Embryonic facial prominence (tissue), 1 donor: Measurements from ENCODE around the gene PIP5K1B.

ENCODE experiments used
- DNase-seq: peaks from one replicate; pipeline ENCODE4 v3.0.0-alpha.2; 2016; ENCODE audit errors: extremely low spot score

Gene PIP5K1B

DNA sequence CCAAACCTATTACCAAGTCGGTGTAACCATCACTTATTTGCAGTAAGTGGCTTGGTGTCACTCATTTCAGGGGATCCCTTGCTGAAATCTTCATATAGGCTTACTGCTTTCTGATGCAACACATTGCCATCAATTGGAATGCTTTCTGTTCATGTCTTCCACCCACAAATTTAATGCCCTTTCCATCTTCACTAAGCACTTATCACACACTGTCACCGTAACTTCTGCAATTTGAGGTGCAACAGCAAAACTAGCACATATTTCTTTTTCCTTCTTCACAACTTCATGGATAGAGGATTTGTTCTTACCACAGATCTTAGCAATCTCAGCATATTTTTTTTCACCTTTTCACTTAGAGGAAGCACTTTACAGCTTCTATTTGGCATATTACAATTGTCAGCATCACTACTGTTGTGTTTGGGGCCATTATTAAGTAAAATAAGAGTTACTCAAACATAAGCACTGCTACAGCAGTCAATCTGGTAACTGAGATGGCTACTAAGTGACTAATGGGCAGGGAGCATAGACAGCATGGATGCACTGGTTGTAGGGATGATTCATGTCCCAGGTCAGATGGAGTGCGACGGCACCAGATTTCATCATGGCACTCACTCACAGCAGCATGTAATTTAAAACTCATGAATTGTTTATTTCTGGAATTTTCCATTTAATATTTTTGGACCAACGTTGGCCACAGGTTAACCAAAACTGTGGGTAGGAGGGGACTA is 70.1 kb downstream of the PIP5K1B start:
- no peak for DNase-seq

DNA sequence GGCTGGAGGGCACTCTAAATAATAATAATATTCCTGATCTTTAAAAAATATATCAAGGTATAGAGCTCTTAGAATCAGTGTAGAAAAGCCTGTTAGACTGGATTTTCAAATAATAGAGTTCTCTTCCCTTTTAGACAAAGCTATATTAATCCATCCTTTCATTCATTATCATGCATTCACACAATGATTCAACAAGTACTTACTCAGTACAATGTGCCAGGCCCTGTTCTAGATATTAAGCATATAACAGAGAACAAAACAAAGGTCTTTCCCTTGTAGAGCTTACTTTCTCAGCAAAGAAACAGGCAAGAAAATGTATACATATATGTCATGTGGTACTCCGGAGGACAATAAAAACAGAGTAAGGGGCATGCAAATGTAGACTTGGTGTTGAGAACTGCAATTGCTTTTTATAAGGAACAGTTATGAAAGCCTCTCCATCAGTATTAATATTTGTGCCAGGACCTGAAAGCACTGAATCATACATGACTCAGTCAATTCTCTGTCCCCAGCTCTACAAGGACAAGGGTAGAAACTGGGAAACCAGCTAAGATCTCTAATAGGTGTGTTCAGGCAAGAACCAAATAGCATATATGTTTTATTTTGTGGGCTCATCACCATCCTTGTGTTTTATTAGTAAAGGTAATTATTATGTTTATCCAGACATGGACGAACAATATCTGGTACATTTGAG is 72.2 kb downstream of the PIP5K1B start:
- no peak for DNase-seq

DNA sequence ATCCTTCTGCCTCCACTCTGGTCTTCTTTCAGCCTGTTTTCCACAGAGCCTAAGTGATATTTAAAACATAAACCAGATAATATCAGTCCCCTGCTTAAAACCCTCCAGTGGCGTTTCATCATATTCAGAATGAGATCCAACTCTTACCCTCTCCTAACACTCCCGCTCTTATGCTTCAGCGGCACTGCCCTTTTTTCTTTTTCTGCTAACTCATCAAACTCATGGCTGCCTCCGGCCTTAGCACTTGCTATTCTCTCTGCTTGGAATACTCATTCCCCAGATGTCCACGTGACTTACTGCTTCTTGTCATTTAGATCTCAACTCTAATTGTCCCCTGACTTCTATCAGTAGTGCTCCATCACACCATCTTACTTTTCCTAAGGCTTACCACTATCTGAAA is 73.6 kb downstream of the PIP5K1B start:
- DNase-seq = no peak

DNA sequence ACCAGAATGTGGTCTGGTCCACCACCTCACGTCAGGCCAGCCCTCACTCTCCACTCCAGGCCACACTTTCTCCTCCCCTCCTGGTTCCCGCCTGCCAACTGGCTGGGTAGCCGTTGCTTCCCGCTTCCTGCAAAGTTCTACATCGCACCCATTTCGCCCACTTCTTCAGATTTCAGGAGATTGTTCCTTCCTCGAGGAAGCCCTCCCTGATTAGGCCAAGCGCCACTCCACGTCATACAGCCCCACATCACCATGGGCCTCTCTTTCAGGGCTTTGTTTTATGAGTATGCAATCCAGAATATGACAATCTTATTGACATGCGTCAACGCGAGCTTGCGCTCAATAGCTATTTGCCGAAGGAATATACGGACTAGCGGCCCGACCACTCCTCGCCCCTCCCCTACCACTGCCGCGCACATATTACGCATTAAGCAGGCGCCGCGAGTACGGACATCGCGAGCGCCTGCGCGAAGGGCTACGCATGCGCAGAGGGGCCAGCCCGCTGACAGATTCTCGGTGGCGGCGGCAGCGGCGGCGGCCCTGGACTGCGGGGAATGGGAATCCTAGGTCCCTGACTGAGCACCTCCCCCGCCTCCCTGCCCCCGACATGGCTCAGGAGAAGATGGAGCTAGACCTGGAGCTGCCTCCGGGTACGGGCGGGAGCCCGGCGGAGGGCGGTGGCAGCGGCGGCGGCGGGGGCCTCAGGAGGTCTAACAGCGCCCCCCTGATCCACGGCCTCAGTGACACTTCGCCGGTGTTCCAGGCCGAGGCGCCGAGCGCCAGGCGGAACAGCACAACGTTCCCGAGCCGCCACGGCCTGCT is 74.7 kb downstream of the PIP5K1B start:
- peak; percentile 83 for DNase-seq

DNA sequence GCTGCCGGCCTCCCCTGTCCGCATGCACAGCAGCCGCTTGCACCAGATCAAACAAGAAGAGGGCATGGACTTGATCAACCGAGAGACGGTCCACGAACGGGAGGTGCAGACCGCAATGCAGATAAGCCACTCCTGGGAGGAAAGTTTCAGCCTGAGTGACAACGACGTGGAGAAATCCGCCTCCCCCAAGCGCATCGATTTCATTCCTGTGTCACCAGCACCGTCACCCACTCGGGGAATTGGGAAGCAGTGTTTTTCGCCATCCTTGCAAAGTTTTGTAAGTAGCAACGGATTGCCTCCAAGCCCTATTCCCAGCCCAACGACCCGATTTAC is 75.3 kb downstream of the PIP5K1B start:
- no peak for DNase-seq

DNA sequence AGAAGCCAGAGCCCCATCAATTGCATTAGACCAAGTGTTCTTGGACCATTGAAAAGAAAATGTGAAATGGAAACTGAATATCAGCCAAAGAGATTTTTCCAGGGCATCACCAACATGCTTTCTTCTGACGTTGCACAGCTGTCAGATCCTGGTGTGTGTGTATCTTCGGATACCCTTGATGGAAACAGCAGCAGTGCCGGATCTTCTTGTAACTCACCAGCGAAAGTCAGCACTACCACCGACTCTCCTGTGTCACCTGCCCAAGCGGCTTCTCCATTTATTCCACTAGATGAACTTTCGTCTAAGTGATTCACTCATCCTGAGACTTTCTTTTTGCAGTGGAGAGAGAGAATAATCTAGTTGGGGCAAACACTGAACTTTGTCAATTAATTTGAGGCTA is 75.7 kb downstream of the PIP5K1B start:
- no peak for DNase-seq

DNA sequence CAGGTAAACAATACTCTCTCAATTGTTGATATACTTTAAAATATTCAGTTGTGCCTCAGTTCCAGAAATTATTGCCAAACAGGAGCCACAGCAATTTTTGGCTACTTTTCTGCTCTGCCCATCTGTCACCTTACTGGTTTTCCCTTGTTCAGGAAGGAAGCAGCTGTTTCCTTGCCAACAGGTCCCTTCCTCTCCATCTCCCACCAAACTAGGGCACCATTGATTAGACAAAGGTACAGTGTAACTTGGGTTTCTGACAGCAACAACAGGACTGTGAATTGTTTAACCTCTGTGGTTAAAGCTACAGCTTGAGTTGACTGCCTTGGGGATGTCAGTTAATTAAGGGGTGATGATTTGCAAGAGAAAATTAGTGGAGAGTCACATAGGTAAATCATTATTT is 76.9 kb downstream of the PIP5K1B start:
- no peak for DNase-seq

DNA sequence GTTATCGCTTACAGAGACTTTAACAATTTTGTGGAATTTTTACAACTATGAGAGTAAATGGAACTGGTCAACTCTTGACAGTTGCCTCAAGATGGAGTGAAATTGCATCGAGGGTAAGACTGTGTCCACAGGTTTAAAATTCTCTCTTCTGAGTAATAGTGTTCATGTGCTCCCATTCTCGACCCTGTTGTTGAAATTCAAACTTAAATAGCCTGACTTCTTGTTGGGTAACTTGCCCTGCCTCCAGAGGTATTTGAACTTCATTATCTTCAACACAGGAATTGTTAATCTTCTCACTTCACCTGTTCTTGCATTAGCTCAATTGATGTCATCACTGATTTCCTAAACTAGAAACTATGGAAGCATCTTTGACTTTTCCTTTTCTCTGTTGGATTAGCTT is 77.5 kb downstream of the PIP5K1B start:
- DNase-seq = no peak

DNA sequence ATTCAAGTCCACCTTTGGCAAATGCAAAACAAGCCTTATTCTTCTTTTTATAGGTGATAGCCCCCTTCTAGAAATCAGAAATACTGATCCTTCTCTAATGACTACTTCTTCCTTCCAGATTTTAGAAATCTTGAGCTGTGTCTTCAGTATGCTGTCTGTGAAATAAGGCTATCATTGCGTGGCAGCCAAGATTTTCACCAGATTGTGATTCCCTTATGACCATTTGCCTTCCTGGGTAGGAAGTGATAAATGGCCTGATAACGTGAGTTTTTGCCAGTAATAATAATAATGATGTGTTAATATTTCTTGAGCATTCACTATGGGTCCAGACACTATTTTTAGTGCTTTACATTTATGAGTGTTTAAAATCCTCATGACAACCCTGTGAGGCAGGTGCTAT is 80.9 kb downstream of the PIP5K1B start:
- no peak for DNase-seq

DNA sequence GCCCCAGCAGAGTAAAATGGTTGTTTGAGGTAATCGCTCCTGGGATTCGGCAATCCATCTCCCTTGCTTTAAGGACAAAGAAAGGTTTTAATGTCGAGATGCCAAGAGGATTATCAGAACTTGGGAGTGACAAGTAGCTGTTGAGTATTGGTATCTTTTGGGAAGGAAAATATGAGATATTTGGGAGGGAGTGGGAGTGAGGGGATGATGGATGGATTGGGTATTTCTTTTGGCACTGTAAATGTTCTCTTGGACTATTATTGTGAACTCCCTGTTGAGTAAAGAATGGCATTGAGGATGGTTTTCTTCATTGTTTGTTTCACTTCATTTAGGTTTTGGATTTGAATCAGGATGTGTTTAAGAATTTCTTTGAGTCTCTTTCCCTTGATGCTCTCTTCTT is 86.1 kb downstream of the PIP5K1B start:
- DNase-seq = no peak

DNA sequence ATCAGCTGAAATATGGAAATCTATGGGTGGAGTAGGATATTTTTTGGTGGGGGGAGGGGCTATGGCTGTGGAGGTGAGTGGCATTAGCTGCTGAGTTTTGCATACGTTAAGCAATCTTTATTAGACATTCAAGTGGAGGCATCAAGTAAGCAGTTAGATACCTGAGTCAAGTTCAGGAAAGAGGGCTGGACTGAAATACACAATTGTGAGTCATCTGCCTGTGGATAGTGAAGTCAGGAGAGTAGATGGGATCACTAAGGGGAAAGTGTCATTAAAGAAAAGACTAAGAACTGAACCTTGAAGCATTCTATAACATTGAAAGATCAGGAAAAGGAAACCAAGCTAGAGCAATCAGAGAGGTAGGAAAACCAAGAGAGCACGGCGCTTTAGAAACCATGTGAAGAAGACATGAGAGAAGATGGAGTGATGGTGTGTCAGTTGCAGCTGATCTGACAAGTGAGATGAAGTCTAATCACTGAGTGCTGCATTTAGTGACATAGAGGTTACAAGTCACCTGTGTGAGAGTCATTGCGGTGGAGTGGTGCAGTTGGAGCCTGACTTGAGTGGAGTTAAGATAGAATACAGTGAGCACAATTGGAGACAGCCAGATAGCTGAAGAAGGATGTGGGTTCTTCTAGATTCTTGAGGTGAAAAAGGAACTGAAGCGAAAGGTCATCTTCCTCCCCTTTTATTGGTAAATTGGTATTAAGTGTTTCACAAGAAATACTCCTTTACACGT is 88.7 kb downstream of the PIP5K1B start:
- no peak for DNase-seq

DNA sequence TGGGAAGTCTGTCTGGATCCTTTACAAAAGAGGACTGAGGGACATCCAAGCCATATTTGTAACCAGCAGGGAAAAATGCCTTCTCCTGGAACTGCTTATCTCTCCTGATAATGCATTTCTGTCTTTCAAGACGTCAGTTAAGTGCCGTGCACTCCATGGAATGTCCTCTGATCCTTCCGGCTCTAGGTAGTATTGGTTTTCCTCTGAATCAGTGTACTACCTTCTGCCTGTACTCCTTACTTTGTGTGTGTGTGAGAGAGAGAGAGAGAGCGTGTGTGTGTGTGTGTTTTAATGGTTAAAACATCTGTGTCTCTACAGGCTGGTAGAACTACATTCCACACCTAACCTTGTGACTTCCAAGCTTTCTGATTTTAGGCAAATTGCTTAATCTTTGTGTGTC is 89.9 kb downstream of the PIP5K1B start:
- DNase-seq = no peak

DNA sequence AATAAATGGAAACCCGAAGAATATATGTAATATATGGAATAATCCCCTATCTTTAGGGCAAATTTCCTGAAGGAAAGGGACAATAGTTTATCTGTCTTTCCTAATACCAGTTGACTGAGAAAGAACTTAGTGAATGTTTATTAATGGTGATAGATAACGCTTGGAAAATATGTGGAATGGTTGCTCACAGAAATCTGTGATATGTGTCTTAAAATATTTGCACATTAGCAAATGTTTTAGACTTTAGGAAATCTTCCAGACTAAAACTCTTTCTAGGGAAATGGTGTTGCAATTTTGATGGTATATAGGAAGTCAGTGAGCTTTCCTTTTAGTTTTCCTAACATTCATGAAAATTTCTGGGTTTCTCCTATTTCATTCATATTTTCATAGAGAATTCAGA is 90.4 kb downstream of the PIP5K1B start:
- DNase-seq = no peak

DNA sequence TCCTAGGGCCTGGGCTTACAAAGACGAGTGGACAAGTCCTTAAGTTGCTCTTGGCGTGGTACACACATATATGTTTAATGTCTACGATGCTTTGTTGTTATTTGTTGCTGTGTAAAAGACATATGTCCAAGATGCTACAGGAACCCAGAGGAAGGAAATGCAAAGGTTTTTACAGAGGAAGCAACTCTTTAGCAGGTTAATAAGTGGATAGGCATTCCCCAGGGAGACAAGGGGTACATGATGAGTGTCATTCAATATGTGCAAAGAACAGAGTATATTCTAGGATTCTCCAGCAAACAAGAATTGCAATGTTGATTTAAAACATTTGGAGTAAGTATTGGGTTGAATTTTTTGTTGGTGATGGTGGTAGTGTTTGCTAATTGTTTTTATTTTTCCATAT is 92.1 kb downstream of the PIP5K1B start:
- DNase-seq = no peak

DNA sequence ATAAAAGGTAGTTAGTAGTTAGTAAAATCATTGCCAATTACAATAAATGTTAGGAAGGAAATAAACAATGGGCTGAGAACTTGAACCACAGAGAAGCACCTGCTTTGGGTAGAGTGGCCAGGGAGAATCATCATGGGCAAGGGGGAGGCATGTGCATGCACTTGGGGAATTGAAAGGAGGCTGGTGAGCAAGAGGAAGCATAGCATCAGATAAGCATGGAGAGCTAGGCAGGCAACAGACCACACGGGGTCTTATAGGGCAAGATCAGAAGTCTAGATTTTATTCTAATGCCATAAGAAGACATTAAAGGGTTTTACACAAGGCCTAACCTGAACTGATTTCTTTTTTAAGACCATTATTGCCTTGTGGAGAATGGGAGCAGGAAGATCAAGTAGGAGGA is 93.4 kb downstream of the PIP5K1B start:
- no peak for DNase-seq

DNA sequence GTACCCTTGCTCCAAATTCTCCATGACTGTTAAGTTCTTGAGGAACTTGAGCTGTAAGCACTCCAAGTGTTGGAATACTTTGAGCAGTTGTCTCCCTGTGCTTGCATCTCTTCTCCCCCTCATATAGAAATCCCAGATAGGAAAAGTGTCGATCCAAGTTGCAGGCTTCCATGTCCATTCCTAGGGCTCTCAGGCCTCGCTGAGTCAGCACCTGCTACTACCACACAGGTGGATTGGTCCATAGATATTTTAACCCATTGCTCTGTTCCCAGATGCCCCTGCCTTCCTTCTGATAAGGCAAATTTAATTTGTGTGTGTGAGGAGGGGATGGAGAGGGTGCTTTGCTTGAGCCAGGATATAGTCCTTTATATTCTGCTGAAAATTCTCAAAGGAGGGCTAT is 95.8 kb downstream of the PIP5K1B start:
- no peak for DNase-seq

DNA sequence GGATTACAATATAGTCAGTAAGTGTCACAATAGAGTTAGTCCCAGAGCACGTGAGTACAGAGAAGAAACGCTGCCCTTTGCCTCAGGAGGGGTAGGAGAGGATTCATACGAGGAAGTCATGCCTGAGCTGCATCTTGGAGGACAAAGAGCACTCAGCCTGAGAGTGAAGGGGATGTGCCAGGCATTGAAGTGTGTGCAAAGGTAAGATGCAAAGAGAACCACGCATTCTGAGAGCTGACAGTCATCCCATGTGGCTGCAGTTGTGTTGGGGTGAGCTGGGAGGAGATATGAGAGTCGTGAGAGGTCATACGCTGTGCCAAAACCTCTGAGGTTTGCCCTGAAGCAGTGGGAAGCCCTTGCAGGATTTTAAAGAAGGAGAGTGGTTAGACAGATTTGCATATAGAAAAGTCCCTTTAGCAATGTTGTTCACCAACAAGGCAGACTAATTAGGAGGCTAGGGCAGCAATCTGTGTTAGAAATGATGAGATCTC is 97.5 kb downstream of the PIP5K1B start:
- DNase-seq = no peak

DNA sequence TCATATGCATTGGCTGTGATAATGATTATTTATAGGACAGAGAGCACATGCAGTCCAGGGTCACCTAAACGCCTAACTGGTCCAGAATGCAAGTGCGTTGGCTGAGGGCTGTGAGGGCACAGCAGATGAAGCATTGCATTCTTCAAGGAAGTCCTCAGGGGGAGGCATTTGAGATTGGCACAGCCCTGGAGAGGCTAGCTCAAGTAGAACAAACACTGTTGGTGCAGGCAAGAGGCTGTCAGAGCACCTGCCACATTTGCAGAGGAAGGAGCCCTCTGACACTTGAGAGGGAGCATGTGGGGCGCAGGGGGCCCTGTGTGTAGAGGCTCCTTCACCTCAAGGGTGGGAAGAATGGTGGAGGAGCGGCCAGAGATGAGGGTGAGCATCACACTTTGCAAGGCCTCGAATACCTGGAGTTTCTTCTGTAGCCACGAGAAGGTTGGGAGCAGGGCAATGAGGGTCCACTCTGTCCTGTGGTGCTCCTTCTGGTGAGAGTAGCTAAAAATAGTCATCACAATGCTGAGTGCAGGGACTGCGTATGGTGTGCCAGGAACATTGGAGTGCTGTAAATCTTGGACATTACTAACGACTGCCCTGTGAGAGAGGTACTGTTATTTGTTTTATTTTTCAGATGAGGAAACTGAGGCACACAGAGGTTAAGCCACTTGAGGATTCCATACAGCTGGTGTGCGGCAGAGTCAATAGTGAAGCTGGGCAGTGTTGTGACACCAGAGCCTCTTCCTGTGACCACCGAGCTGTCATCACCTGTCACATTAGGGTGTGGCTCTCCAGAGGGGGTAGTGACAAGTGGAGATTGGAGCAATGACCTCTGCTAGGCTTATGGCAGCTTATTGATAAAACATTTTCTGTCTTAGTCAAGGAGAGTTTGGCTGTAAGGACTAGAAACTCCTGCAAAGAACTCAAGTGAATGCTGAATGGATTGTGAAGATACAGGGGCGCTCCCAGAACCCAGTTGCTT is 100.2 kb downstream of the PIP5K1B start:
- DNase-seq = no peak

DNA sequence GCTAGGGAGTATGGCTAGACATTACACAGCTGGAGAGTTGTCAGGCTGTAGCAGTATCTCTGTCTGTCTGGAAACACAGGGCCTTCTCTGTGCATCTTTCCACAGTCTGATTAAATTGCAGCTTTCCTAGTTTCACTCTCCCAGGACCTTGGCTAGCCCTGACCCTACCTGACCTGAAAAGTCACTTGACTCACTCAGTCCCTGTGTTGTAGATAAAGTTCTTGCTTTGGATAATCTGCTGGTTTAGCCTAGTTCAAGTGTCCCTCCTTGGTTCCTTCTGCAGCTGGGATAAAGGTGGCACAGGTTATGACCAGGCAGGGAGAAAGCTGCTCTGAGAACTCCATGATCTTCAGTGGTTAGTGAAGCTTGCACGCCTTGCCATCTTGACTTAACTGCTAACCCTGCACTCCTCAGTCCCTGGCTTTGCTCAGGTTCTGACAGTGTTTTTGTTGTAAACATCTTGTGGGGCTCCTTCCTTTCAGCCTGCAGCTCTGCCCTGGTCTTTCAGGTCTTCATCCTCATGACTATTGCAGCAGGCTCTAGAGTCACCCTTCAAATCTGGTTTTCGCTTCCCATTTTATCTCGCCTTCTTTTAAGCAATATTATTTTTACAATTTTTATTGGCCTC is 101.0 kb downstream of the PIP5K1B start:
- no peak for DNase-seq

DNA sequence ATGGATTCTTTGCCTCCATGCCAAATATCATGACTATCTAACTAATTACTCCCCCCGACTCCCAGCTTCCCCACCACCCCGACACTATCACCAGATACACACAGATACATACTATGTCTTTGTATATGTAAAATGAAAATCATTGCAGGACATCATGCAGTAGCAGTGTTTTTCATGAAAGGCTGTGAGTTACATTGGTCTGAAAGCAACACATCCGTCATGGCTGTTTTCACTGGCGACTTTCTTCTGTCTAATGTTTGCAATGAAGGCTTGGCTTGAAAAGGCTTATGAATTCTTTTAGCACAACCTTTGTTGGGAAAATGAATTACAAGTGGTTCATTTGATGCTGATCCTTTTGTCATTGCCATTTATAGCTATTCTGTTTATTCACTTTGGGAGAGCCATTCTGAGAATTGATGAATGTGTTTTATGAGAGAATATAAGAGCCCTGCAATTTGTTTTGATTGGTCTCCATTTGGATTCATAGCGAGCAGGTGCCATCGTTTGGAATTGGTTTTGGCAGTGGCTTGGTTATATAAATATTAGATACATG is 103.4 kb downstream of the PIP5K1B start:
- DNase-seq = no peak
